ENCODE results near the gene MAPK8IP3. TPM values are rescaled to one million over a fixed set of nuclear protein-coding genes. Genes with fewer than 3 reads are reported as not detected.

Gene MAPK8IP3
- total RNA-seq, 1 donor from 2014 or later: 45.0 TPM

DNA sequence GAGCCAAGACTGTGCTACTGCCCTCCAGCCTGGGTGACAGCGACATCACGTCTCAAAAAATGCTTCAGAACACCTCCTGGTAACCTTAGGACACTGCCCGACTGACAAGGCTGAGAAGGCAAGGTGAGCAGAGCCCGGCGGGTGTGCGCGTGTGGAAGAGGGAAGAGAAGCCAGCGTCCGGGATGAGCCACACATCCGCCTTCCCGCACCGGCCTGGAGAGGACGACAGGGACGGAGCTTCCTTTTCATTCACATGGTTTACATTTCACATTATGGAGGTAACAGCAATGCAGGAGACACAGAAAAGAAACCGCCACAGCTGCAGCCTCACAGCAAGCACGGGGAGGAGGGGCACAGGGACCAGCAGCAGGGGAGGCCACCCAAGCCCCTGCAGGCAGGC is 104.1 kb downstream of the MAPK8IP3 start:
- no peak for DNase-seq

GRCh38 chr16:1810536-1810935 is 104.5 kb downstream of the MAPK8IP3 start:
- no peak for DNase-seq

- peak; percentile 92 for DNase-seq
Measured at GRCh38 chr16:1812732-1813163, 106.8 kb downstream of the MAPK8IP3 start.

DNA sequence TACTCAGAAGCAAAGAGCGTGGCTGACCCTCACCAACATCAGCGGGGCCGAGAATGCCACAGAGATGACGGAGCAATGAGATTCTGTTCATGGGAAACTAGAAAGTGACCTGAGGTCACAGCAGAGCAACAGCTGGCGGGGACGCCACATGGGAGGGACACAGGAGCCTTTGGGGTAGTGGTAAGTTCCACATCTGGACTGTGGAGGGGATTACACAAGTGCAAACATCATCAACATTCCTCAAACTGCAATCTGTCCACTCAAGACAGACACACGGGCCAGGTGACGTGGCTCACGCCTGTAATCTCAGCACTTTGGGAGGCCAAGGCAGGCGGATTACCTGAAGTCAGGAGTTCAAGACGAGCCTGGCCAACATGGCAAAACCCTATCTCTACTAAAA is 109.5 kb downstream of the MAPK8IP3 start:
- DNase-seq: peak; percentile 64

DNA sequence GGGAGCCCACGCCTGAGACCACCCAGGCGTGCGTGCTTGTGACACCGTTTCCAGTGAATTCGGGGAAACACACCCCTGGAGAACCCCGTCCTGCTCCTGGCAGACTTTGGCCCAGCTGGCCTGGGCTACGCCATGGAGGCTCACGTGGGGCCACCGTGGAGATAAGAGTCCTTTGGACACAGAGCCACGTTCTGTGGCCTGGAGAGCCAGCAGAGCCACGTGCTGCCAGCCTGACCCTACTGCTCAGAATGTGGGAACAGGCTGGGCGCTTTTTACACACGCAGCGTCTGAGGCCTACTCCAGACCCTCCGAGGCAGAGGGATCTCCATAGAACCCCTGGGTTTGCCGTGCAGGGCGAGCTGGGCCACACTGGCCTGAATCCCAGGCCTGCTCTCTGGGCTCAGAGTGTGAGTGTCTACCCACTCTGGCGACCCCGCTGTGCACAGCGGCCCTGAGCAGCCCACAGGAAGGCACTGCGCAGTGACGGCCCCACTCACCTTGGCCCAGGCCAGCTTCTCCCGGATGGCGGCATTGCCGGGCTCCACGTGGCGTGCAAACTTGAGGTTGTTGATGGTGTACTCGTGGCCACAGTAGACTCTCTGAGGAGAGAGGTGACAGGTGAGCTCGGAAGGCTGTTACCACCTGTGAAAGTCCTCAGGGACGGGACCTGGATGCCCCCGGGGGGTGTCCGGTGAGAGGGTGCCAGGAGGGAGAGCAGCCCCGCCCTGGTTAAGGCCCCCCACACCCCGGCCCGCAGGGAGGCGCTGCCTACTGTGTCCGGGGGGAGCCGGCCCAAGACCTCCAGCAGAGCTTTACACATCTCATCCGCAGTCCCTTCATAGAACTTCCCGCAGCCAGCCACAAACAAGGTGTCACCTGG is 110.6 kb downstream of the MAPK8IP3 start:
- no peak for DNase-seq

- DNase-seq: no peak
Measured at GRCh38 chr16:1817276-1817589, 111.2 kb downstream of the MAPK8IP3 start.

GRCh38 chr16:1817716-1818115 is 111.7 kb downstream of the MAPK8IP3 start:
- no peak for DNase-seq

- no peak for DNase-seq
Measured at GRCh38 chr16:1818204-1818872, 112.3 kb downstream of the MAPK8IP3 start.

- no peak for DNase-seq
Measured at GRCh38 chr16:1818873-1819525, 113.0 kb downstream of the MAPK8IP3 start.

- DNase-seq: no peak
Measured at GRCh38 chr16:1819611-1820010, 113.6 kb downstream of the MAPK8IP3 start.

Small RNA genes within 50 kb of the gene (small RNA-seq; reads per million reads assigned to genes)
- 0.10 reads per million for gene MIR3177 (ENCODE audit: low replicate concordance)

Other genes with a start within 250 kb of the MAPK8IP3 start
- 29.5 TPM for gene CLCN7, start 231.2 kb upstream of the MAPK8IP3 start, total RNA-seq
- gene PTX4, start 217.3 kb upstream of the MAPK8IP3 start, total RNA-seq: 1.5 TPM
- 25.2 TPM for gene TELO2, start 212.8 kb upstream of the MAPK8IP3 start, total RNA-seq
- 19.3 TPM for gene TMEM204, start 172.5 kb upstream of the MAPK8IP3 start, total RNA-seq
- 22.7 TPM for gene IFT140, start 94.1 kb upstream of the MAPK8IP3 start, total RNA-seq
- 10.8 TPM for gene CRAMP1, start 93.8 kb upstream of the MAPK8IP3 start, total RNA-seq
- gene JPT2, start 27.9 kb upstream of the MAPK8IP3 start, total RNA-seq: 40.4 TPM
- 29.6 TPM for gene NME3, start 65.3 kb downstream of the MAPK8IP3 start, total RNA-seq
- 10.6 TPM for gene EME2, start 66.6 kb downstream of the MAPK8IP3 start, total RNA-seq
- 41.5 TPM for gene MRPS34, start 66.9 kb downstream of the MAPK8IP3 start, total RNA-seq
- gene SPSB3, start 76.4 kb downstream of the MAPK8IP3 start, total RNA-seq: 43.5 TPM
- 59.2 TPM for gene NUBP2, start 76.8 kb downstream of the MAPK8IP3 start, total RNA-seq
- 0.31 TPM for gene IGFALS, start 87.5 kb downstream of the MAPK8IP3 start, total RNA-seq
- 104 TPM for gene HAGH, start 120.6 kb downstream of the MAPK8IP3 start, total RNA-seq
- 45.4 TPM for gene FAHD1, start 121.0 kb downstream of the MAPK8IP3 start, total RNA-seq
- gene MEIOB, start 166.0 kb downstream of the MAPK8IP3 start, total RNA-seq: 0.62 TPM
- 1.5 TPM for gene HS3ST6, start 212.2 kb downstream of the MAPK8IP3 start, total RNA-seq
- 9.2 TPM for gene MSRB1, start 237.0 kb downstream of the MAPK8IP3 start, total RNA-seq
- 150 TPM for gene RPL3L, start 248.5 kb downstream of the MAPK8IP3 start, total RNA-seq

Data from tongue (tissue), 3 donors.